Endothelial cell of umbilical vein (primary cell): Measurements from ENCODE around the gene TSEN54.

Source experiments
- POLR2A ChIP-seq: IDR thresholded peaks from 2 replicates; pipeline ENCODE4 v1.6.1; 2012; ENCODE audit warnings: low read depth, mild to moderate bottlenecking, control low read depth, low read length
- TF ChIP-seq, protein P1 (sequence below), 2 donors: IDR thresholded peaks; 1 replicate in 1 of 2; 2 replicates in 1 of 2; pipeline ENCODE4 v1.5.1; 2011; ENCODE audit warnings: low read length in 2 of 2, mild to moderate bottlenecking in 2 of 2, moderate library complexity in 2 of 2, control low read depth in 1 of 2, inconsistent platforms in 1 of 2, low read depth in 1 of 2; ENCODE audit not compliant: insufficient read depth in 1 of 2; ENCODE audit errors: extremely low read depth in 1 of 2
- TF ChIP-seq, protein P2 (sequence below): IDR thresholded peaks from 2 replicates; pipeline ENCODE4 v1.6.1; 2011; ENCODE audit not compliant: insufficient read depth, insufficient read length

DNA sequence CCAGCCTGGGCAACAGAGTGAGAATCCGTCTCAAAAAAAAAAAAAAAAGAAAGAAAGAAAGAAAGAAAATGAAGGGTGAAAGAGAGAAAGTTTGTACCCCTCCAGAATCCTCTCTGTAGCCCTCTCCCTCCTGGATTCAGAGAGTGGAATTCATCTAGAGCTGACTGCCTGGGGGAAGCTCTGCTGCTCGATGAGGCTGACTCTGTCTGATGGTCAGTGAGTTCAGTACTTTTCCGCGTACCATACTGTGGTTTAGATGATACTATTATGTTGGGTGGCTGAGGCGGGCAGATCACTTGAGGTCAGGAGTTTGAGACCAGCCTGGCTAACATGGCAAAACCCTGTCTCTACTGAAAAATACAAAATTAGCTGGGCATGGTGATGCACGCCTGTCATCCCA, 45.1 kb upstream of the TSEN54 start:
- TF ChIP-seq, protein P1, sequence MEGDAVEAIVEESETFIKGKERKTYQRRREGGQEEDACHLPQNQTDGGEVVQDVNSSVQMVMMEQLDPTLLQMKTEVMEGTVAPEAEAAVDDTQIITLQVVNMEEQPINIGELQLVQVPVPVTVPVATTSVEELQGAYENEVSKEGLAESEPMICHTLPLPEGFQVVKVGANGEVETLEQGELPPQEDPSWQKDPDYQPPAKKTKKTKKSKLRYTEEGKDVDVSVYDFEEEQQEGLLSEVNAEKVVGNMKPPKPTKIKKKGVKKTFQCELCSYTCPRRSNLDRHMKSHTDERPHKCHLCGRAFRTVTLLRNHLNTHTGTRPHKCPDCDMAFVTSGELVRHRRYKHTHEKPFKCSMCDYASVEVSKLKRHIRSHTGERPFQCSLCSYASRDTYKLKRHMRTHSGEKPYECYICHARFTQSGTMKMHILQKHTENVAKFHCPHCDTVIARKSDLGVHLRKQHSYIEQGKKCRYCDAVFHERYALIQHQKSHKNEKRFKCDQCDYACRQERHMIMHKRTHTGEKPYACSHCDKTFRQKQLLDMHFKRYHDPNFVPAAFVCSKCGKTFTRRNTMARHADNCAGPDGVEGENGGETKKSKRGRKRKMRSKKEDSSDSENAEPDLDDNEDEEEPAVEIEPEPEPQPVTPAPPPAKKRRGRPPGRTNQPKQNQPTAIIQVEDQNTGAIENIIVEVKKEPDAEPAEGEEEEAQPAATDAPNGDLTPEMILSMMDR (IDR thresholded peaks at IDR 0.05; ENCODE audit: extremely low read depth in 1 of 2, insufficient read depth in 1 of 2, low read depth in 1 of 2, low read length in 2 of 2): no peak
- no peak for TF ChIP-seq POLR2A
- TF ChIP-seq, protein P2, sequence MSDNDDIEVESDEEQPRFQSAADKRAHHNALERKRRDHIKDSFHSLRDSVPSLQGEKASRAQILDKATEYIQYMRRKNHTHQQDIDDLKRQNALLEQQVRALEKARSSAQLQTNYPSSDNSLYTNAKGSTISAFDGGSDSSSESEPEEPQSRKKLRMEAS: no peak
